ENCODE results near the gene PNKD.

PNKD gene

GRCh38 chr2:218317835-218318234 lies 47.5 kb downstream of the PNKD start:
- Histone ChIP-seq H3K9ac (ENCODE audit: low read length) (no peak overlapping the region), H3K36me3 (replicated peaks; ENCODE audit: low read depth, low read length) (no peaks in the 10 kb centered on the region), H3K4me2 (ENCODE audit: low read length) (no peak overlapping the region), H3K4me1 (ENCODE audit: low read length) (peaks cover 5% of the 10 kb centered on the region), H4K20me1 (ENCODE audit: insufficient read depth, low read length) (no peaks in the 10 kb centered on the region), H3K4me3 (ENCODE audit: low read length) (no peak overlapping the region), H2AFZ (ENCODE audit: low read depth, low read length) (no peak overlapping the region), H3K27ac (ENCODE audit: low read length) (no peak overlapping the region), H3K27me3 (ENCODE audit: low read depth, low read length) (no peaks in the 10 kb centered on the region), H3K9me3 (ENCODE audit: insufficient read depth, low read length) (no peaks in the 10 kb centered on the region), H3K79me2 (ENCODE audit: low read length) (no peaks in the 10 kb centered on the region)
- TF ChIP-seq CTCF (IDR thresholded peaks at IDR 0.05; ENCODE audit: low read depth, low read length): no peak
- no peak for TF ChIP-seq EZH2phosphoT487 (IDR thresholded peaks at IDR 0.05; ENCODE audit: low read depth)

GRCh38 chr2:218318241-218318640 lies 47.9 kb downstream of the PNKD start:
- Histone ChIP-seq H3K27me3 (ENCODE audit: low read depth, low read length) (no peaks in the 10 kb centered on the region), H3K79me2 (ENCODE audit: low read length) (no peaks in the 10 kb centered on the region), H2AFZ (ENCODE audit: low read depth, low read length) (no peak overlapping the region), H3K9me3 (ENCODE audit: insufficient read depth, low read length) (no peaks in the 10 kb centered on the region), H4K20me1 (ENCODE audit: insufficient read depth, low read length) (no peaks in the 10 kb centered on the region), H3K9ac (ENCODE audit: low read length) (no peak overlapping the region), H3K4me3 (ENCODE audit: low read length) (no peak overlapping the region), H3K27ac (ENCODE audit: low read length) (no peak overlapping the region), H3K4me1 (ENCODE audit: low read length) (peaks cover 5% of the 10 kb centered on the region), H3K4me2 (ENCODE audit: low read length) (no peak overlapping the region), H3K36me3 (replicated peaks; ENCODE audit: low read depth, low read length) (no peaks in the 10 kb centered on the region)
- TF ChIP-seq EZH2phosphoT487 (IDR thresholded peaks at IDR 0.05; ENCODE audit: low read depth): no peak
- no peak for TF ChIP-seq CTCF (IDR thresholded peaks at IDR 0.05; ENCODE audit: low read depth, low read length)

- TF ChIP-seq CTCF (IDR thresholded peaks at IDR 0.05; ENCODE audit: low read depth, low read length) (no peak), EZH2phosphoT487 (IDR thresholded peaks at IDR 0.05; ENCODE audit: low read depth) (no peak)
- H3K4me2 ChIP-seq (ENCODE audit: low read length): no peak overlapping the region
- no peaks in the 10 kb centered on the region for H3K79me2 ChIP-seq (ENCODE audit: low read length)
- H3K9me3 ChIP-seq (ENCODE audit: insufficient read depth, low read length): no peaks in the 10 kb centered on the region
- no peak overlapping the region for H2AFZ ChIP-seq (ENCODE audit: low read depth, low read length)
- no peaks in the 10 kb centered on the region for H3K36me3 ChIP-seq (replicated peaks; ENCODE audit: low read depth, low read length)
- H3K4me1 ChIP-seq (ENCODE audit: low read length): peaks cover 8% of the 10 kb centered on the region
- 0 out of 2 replicates have a peak, but pooled peaks cover 2% of the 10 kb centered on the region for H3K27me3 ChIP-seq (ENCODE audit: low read depth, low read length)
- no peak overlapping the region for H3K4me3 ChIP-seq (ENCODE audit: low read length)
- H4K20me1 ChIP-seq (ENCODE audit: insufficient read depth, low read length): no peaks in the 10 kb centered on the region
- no peak overlapping the region for H3K9ac ChIP-seq (ENCODE audit: low read length)
- no peak overlapping the region for H3K27ac ChIP-seq (ENCODE audit: low read length)
Observed at GRCh38 chr2:218319813-218320365, 49.6 kb downstream of the PNKD start.

- H3K27ac ChIP-seq (ENCODE audit: low read length): no peak overlapping the region
- TF ChIP-seq EZH2phosphoT487 (IDR thresholded peaks at IDR 0.05; ENCODE audit: low read depth) (no peak), CTCF (IDR thresholded peaks at IDR 0.05; ENCODE audit: low read depth, low read length) (no peak)
- 0 out of 2 replicates have a peak, but pooled peaks cover 2% of the 10 kb centered on the region for H3K27me3 ChIP-seq (ENCODE audit: low read depth, low read length)
- H3K4me2 ChIP-seq (ENCODE audit: low read length): no peak overlapping the region
- H3K4me1 ChIP-seq (ENCODE audit: low read length): peaks cover 8% of the 10 kb centered on the region
- H3K9ac ChIP-seq (ENCODE audit: low read length): no peak overlapping the region
- H3K36me3 ChIP-seq (replicated peaks; ENCODE audit: low read depth, low read length): no peaks in the 10 kb centered on the region
- H4K20me1 ChIP-seq (ENCODE audit: insufficient read depth, low read length): no peaks in the 10 kb centered on the region
- H3K9me3 ChIP-seq (ENCODE audit: insufficient read depth, low read length): no peaks in the 10 kb centered on the region
- no peak overlapping the region for H2AFZ ChIP-seq (ENCODE audit: low read depth, low read length)
- H3K4me3 ChIP-seq (ENCODE audit: low read length): no peak overlapping the region
- no peaks in the 10 kb centered on the region for H3K79me2 ChIP-seq (ENCODE audit: low read length)
Observed at GRCh38 chr2:218320704-218321336, 50.5 kb downstream of the PNKD start.
